D341Med (cell line): Measurements from ENCODE around the gene NDUFA12.

Experiments used
- DNase-seq: peaks from one replicate; pipeline ENCODE4 v3.0.0; 2012; ENCODE audit warnings: low spot score

NDUFA12 gene

GRCh38 chr12:94940771-94941170 is 62.7 kb downstream of the NDUFA12 start:
- no peak for DNase-seq

DNA sequence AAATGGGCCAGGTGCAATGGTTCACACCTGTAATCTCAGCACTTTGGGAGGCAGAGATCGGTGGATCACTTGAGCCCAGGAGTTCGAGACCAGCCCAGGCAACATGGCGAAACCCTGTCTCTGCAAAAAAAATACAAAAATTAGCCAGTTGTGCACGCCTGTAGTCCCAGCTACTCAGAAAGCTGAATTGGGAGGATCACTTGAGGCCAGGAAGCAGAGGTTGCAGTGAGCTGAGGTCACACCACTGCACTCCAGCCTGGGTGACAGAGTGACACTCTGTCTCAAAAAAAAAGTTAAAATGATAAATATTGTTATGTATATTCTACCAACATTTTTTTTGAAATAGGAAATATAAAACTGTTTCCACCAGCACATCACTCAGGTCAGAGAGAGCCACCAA is 64.9 kb downstream of the NDUFA12 start:
- no peak for DNase-seq

DNA sequence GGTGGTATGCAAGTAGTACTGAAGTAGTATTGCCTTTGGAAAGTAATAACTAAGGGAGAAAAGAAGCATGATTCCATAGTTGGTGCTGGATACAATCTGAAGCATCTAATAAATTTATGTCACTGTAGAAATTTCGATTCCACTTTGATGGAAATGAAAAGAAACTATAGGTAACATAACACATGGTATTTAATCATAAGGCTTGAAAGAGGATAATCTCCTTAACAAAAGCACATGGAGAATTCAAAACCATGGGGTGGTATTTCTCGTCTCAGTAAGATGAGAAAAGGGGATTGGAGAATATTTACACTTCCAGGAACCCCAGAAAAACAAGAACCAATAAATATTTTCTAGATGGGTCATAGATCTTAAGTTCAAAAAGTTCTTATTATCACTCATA is 72.7 kb downstream of the NDUFA12 start:
- DNase-seq: no peak

DNA sequence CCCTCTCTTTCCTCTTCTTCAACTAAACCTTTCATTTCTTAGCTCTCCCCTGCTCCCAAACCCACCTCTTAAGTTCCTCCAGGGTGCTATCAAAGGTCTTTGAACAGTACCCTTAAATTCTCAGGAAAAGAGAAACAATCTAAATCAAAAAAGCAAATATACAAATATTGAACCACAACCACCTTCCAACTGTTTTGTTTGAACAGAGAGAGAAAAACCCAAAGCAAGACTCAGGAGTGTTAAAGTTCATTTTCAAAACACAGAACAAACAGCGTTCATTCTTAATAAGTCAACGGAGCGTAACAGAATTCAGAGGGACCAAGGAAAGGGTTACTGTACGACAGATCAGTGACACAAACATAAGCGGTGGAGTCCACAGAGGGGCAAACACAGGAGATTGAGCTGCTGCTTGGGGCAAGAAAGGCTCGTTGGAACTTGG is 73.3 kb downstream of the NDUFA12 start:
- no peak for DNase-seq

GRCh38 chr12:94929780-94930179 is 73.7 kb downstream of the NDUFA12 start:
- DNase-seq: no peak

GRCh38 chr12:94925729-94926128 is 77.8 kb downstream of the NDUFA12 start:
- DNase-seq: no peak

DNA sequence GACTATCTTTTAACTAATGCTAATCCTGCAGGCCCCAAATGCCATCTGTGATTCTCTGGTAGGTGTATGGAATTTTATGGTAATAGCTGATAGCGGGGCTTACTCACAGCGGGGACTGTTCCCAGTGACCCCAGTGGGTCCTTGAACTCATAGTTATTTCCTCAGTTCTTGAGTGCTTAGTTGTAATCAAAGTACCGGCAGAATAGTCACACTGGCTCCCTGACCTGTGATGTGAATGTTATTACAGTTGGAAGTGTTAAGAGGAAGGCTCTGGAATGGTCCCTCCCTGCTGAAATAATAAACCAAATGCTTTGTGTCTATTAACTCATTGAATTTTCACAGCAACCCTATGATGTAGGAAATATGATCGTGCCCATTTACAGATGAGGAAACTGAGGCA is 78.3 kb downstream of the NDUFA12 start:
- DNase-seq: no peak

- DNase-seq: no peak
Observed at GRCh38 chr12:94922561-94922960, 80.9 kb downstream of the NDUFA12 start.
